Stimulated activated CD8-positive, alpha-beta memory T cell treated with anti-CD3 and anti-CD28 coated beads, Interleukin-15, amount 100 ng/mL, for 48 hours (primary cell): Measurements from ENCODE around the gene SMAD6.

Experiments used
- DNase-seq, 2 donors: peaks; one replicate each; pipeline ENCODE4 v3.0.0-alpha.2; 2020; ENCODE audit warnings: low read depth in 2 of 2

SMAD6 gene

DNA sequence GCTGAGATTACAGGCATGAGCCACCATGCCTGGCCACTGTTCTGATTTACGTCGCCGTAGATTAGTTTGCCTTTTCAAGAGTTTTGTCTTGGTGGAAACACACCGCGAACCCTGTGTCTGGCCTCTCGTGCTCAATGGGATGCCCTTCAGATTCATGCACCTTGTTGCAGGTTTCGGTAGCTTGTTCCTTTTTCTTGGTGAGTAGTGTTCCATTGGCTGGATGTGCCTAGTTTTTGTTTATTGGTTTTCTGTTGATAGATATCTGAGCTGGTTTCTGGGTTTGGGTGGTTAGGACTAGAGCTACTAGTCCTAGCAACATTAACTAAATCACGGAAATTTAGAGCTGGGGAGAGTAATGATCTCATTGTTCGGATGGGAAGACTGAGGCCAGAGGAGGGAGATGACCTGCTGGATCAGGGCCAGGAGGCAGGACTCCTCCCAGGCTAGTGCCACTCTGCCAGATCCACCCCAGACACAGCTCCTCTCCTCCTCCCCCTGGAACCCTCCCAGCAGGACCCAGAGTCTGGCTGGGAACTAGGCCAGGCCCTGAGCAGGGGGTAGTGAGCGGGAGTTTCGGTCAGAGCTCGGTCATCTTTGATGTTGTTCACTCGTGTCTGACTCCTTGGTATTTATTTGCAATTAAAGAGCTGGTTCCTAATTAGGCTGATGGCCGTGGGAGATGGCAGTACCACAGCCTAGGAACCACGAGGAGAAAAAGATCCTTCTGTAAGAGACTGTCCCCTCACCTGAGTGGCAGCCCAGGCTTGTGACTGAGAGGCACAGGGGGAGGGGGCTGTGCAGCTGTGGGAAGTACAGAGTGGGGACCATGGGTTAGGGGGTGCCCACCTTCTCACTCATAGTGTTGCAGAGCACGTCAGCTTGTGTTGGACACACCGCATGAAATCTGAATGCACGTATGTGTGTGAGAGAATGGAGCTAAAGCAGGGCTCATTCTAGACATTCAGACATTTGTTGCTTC is 73.4 kb downstream of the SMAD6 start:
- DNase-seq = no peak

GRCh38 chr15:66777054-66777453 is 75.0 kb downstream of the SMAD6 start:
- no peak for DNase-seq

- no peak for DNase-seq
Measured at GRCh38 chr15:66777596-66778313, 75.7 kb downstream of the SMAD6 start.

- no peak for DNase-seq
Measured at GRCh38 chr15:66778314-66778665, 76.3 kb downstream of the SMAD6 start.

DNA sequence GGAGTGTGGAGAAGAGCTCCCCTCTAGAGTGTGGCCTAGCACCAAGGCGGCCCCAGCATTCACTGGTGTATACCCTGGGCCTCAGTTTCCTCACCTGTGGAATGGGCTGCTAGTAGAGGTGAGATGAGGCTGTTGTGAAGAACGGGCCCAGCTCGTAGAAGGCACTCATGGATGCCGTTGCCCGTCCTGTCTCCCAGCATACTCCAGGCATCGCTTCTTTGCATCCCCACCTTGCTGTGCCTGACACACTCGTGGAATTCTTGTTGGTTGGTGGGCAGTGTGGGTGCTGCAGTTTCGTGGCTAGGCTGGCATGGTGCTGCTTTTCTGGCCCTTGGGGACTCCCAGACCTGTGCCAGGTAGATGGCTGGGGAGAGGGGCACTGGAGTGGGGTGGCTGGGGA is 76.7 kb downstream of the SMAD6 start:
- DNase-seq = no peak

DNA sequence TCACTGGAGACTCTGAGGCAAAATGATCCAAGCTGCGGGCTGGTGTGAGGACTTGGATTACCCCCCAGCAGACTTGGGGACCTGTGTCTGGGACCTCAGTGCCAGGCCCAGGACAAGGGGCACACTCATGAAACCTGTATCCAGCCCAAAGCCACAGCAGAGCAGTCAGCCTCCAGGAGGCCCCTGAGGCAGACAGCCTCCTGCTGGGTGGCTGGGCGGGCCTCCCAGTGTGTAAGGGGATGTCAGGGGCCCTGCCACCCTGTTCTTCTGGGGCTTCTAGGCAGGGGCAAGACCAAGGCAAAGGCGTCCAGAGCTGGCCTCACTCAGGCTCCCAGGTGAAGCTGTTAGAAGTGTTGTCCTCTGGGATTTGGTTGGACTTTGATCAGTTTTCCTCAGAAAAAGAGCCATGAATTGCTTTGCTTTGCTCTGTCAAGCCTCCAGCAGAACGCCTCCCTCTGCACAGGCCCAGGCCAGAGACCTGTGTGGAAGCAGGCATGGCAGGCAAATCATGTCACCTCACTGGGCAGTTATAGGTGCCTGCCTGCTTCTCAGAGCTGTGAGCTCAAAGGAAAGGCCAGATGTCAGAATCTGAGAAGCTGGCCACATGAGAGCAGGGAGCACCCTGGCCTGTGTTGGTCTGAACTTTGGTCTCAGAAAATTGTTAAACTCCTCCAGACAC is 77.4 kb downstream of the SMAD6 start:
- no peak for DNase-seq

DNA sequence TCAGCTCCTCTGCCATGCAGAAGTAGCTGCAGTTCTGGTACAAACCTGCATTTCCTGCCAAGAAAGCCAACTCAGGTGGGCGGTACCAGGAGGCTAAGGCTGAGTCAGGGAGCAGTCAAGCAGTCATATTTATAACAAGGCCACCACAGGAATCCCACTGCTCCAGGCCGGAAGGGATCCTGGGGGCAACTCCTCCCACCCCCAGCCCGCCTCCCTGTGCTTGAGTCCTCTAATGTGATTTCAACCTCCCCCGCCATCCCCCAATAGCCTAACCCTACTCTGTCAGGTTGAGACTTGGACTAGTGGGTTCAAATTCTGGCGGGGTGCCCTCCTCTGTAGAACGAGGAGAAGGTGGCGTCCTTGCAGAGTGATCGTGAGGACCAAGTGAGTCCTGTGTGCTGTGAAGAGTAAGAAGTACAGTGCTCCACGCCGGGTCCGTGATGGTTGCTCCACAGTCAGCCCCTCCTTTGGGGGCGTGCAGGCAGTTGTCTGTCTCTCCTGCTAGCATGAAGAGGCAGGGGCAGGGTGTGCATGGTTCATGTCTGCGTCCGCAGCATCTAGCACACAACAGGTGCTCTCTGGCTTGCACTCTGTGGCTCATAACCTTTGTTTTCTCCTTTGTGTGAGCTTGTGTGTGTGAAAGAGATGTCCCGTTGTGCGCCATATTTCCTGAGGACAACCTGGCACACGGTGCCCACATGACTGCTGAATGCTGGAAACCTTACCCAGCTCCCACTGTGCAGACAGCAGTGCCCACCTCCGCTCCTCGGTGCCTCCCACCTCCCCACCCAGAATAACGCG is 78.3 kb downstream of the SMAD6 start:
- no peak for DNase-seq

GRCh38 chr15:66780973-66781718 is 79.1 kb downstream of the SMAD6 start:
- no peak for DNase-seq

DNA sequence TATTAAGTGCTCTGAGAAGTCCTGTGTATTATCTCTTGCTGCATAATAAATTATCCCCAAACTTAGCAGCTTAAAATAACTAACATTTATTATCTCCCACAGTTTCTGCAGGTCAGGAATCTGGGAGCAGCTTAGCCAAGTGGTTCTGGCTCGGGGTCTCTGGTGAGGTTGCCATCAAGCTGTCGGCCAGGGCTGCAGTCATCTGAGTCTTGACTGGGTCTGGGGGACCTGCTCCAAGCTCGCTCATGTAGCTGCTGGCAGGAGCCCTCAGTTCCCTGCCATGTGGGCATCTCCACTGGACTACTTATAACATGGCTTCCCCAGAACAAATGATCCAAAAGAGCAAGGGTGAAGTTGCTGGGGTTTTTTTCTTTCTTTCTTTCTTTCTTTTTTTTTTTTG is 80.7 kb downstream of the SMAD6 start:
- DNase-seq = no peak

GRCh38 chr15:66783314-66783713 is 81.3 kb downstream of the SMAD6 start:
- DNase-seq = no peak

DNA sequence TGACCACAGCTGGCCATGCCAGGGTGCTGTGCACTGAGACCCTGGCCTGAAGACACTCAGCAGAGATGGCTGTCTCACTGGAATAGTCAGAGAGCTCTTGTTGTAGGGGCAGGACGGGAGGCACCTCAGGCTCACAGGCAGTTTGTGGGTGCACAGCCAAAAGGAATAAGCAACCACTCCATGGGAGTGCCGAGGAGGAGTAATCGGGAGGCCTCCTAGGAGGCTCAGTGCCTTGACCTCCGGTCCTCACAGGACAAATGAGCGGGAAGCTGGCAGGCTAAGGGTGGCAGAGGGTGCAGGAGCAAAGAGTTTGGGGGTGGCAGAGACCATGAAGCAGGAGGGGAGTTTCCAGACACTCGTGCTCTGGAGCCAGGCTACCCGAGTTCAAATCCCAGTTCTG is 81.7 kb downstream of the SMAD6 start:
- no peak for DNase-seq

- DNase-seq = no peak
Measured at GRCh38 chr15:66784174-66784573, 82.1 kb downstream of the SMAD6 start.

- no peak for DNase-seq
Measured at GRCh38 chr15:66785637-66786036, 83.6 kb downstream of the SMAD6 start.

GRCh38 chr15:66786222-66786621 is 84.2 kb downstream of the SMAD6 start:
- DNase-seq = no peak

GRCh38 chr15:66786708-66787488 is 84.9 kb downstream of the SMAD6 start:
- DNase-seq = no peak

- DNase-seq = no peak
Measured at GRCh38 chr15:66787489-66787871, 85.4 kb downstream of the SMAD6 start.

DNA sequence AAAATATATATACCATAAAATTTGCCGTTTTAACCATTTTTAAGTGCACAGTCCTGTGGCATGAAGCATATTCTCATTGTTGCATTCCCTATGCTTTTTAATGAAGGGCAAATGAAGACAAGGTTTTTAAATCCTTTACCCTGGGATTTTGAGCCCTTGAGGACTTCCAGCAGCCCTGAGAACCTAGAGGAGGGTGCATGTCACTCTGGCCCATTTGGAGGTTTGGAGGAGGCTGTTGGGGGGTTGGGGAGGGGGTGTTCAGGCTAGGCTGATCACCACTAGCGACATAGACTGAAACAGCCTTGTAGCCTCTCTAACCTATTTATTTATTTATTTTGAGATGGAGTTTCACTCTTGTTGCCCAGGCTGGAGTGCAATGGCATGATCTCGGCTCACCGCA is 86.0 kb downstream of the SMAD6 start:
- no peak for DNase-seq

GRCh38 chr15:66789029-66790025 is 87.3 kb downstream of the SMAD6 start:
- no peak for DNase-seq

DNA sequence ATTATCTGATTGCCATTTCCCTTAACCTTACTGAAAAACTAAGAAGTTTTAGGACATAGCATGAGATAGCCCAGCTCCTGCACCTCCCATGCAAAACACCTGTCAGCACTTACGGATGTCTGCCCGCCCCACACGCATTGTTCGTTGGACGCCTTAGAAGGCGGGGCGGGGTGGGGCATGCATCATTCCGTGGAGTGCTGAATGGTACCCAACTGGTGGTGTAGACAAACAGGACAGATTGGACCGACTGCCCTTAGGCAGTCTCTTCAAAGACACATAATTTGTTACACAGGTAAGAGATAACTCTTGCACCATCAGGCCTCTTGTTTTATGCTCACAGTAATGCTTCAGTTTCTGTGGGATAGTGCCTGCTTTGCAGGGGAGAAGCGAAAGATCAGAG is 93.8 kb downstream of the SMAD6 start:
- DNase-seq = no peak
